ENCODE measurements around the gene DLGAP1.
"Not testable (repeated sequence)": the region's sequence is repeated elsewhere in the genome, so short reads cannot be mapped to it uniquely, and the experiment has no call there.

The DLGAP1 gene

GRCh38 chr18:3712491-3712890 lies 742.6 kb downstream of the DLGAP1 start:
- TF ChIP-seq GATA1 (IDR thresholded peaks at IDR 0.05; ENCODE audit: low read depth, low read length) (no peak), POLR2A (IDR thresholded peaks at IDR 0.05; ENCODE audit: low read length) (no peak)
- no peak for DNase-seq

GRCh38 chr18:3710712-3711301 lies 744.3 kb downstream of the DLGAP1 start:
- TF ChIP-seq GATA1 (IDR thresholded peaks at IDR 0.05; ENCODE audit: low read depth, low read length) (no peak), POLR2A (IDR thresholded peaks at IDR 0.05; ENCODE audit: low read length) (no peak)
- DNase-seq = peak; percentile 60 to 79

GRCh38 chr18:3709205-3709604 lies 745.9 kb downstream of the DLGAP1 start:
- no peak for TF ChIP-seq GATA1 (IDR thresholded peaks at IDR 0.05; ENCODE audit: low read depth, low read length)
- no peak for TF ChIP-seq POLR2A (IDR thresholded peaks at IDR 0.05; ENCODE audit: low read length)
- DNase-seq = peak; percentile 50 to 57

- peak; percentile 97 to 98 for DNase-seq
- TF ChIP-seq POLR2A (IDR thresholded peaks at IDR 0.05; ENCODE audit: low read length) = peak; percentile 40
- no peak for TF ChIP-seq GATA1 (IDR thresholded peaks at IDR 0.05; ENCODE audit: low read depth, low read length)
Measured at GRCh38 chr18:3706279-3707097, 748.6 kb downstream of the DLGAP1 start.

- TF ChIP-seq GATA1 (IDR thresholded peaks at IDR 0.05; ENCODE audit: low read depth, low read length) (no peak), POLR2A (IDR thresholded peaks at IDR 0.05; ENCODE audit: low read length) (no peak)
- DNase-seq = no peak
Measured at GRCh38 chr18:3704556-3705344, 750.4 kb downstream of the DLGAP1 start.

- peak; percentile 75 to 89 for DNase-seq
- TF ChIP-seq GATA1 (IDR thresholded peaks at IDR 0.05; ENCODE audit: low read depth, low read length) (no peak), POLR2A (IDR thresholded peaks at IDR 0.05; ENCODE audit: low read length) (no peak)
Measured at GRCh38 chr18:3703732-3704176, 751.4 kb downstream of the DLGAP1 start.

DNA sequence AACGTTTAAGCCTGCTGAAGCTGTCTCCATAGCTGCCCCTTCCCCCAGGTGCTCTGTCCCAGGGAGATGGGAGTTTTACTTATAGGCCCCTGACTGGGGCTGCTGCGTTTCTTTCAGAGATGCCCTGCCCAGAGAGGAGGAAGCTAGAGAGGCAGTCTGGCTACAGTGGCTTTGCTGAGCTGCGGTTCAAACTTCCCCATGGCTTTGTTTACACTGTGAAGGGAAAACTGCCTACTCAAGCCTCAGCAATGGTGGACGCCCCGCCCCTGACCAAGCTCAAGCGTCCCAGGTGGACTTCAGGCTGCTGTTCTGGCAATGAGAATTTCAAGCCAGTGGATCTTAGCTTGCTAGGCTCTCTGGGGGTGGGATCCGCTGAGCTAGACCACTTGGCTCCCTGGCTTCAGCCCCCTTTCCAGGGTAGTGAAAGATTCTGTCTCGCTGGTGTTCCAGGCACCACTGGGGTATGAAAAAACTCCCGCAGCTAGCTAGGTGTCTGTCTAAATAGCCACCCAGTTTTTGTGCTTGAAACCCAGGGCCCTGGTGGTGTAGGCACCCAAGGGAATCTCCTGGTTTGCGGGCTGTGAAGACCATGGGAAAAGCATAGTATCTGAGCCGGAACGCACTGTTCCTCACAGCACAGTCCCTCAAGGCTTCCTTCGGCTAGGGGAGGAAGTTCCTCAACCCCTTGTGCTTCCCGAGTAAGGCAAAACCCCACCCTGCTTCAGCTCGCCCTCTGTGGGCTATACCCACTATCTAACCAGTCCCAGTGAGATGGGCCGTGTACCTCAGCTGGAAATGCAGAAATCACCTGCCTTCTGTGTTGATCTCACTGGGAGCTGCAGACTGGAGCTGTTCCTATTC lies 755.2 kb downstream of the DLGAP1 start:
- peak in 1 of 2 experiments; percentile 44 for DNase-seq

DNA sequence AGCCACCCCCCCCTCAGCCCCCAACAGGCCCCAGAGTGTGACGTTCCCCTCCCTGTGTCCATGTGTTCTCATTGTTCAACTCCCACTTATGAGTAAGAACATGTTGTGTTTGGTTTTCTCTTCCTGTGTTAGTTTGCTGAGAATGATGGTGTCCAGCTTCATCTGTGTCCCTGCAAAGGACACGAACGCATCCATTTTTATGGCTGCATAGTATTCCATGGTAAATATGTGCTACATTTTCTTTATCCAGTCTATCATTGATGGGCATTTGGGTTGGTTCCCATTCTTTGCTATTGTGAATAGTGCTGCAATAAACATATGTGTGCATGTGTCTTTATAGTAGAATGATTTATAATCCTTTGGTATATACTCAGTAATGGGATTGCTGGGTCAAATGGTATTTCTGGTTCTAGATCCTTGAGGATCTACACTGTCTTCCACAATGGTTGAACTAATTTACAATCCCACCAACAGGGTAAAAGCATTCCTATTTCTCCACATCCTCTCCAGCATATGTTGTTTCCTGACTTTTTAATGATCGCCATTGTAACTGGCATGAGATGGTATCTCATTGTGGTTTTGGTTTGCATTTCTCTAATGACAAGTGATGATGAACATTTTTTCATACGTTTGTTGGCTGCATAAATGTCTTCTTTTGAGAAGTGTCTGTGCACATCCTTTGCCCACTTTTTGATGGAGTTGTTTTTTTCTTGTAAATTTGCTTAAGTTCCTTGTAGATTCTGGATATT lies 760.9 kb downstream of the DLGAP1 start:
- DNase-seq = not testable (repeated sequence)

DNA sequence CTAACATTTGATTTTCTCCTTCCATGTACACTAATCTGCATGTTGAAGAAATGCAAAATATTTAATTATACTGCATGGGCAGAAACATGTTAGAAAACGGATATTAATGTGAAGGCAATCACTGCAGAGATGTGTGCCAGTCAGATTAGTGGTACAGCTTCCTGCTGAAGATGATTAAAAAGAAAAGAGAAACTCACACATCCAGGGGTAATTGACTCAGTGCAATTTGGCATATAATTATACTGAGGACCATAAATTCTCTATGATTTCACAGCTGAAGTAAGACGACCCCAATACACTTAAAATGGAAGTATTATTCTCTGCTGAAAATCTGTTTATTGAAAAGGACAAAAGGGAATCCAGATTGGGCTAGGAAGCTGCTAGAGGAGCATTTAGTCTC lies 761.7 kb downstream of the DLGAP1 start:
- TF ChIP-seq POLR2A (IDR thresholded peaks at IDR 0.05; ENCODE audit: low read length) (no peak), GATA1 (IDR thresholded peaks at IDR 0.05; ENCODE audit: low read depth, low read length) (no peak)
- no peak for DNase-seq

GRCh38 chr18:3692691-3693090 lies 762.4 kb downstream of the DLGAP1 start:
- no peak for DNase-seq

GRCh38 chr18:3692113-3692621 lies 762.9 kb downstream of the DLGAP1 start:
- TF ChIP-seq POLR2A (IDR thresholded peaks at IDR 0.05; ENCODE audit: low read length) = no peak
- no peak for TF ChIP-seq GATA1 (IDR thresholded peaks at IDR 0.05; ENCODE audit: low read depth, low read length)
- no peak for DNase-seq

More at GRCh38 chr18:3692691-3693090, 762.4 kb downstream of the DLGAP1 start:
- no peak for TF ChIP-seq POLR2A (IDR thresholded peaks at IDR 0.05; ENCODE audit: low read length)
- TF ChIP-seq GATA1 (IDR thresholded peaks at IDR 0.05; ENCODE audit: low read depth, low read length) = no peak

DNA sequence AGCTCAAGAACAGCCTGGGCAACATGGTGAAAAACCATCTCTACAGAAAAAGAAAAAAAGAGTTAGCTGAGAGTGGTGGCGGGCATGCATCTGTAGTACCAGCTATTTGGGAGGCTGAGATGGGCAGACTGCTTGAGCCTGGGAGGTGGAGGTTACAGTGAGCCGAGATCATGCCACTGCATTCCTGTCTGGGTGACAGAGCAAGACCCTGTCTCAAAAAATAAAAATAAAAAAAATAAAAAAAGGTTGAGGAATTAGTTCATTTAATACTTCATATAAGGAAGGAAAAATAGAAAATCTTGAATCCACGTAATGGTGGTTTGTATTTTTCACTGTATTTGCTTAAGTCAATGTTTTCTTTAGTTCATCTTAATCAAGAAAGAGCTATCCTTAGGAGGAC lies 763.4 kb downstream of the DLGAP1 start:
- TF ChIP-seq GATA1 (IDR thresholded peaks at IDR 0.05; ENCODE audit: low read depth, low read length) (no peak), POLR2A (IDR thresholded peaks at IDR 0.05; ENCODE audit: low read length) (no peak)
- DNase-seq = no peak

DNA sequence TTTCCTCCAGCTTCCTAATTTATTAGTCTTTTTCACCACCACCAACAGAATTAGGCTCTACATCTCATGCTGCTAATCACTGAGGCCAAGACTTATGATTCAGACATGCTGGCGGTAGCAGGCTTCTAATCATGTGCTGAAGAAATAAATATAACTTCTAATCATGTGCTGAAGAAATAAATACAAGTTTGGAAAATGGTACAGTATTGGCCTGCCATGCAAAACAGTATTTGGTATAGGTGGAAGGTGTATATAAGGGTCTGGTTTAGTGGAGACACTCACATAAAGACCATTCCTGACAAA lies 764.4 kb downstream of the DLGAP1 start:
- DNase-seq = no peak
- no peak for TF ChIP-seq GATA1 (IDR thresholded peaks at IDR 0.05; ENCODE audit: low read depth, low read length)
- no peak for TF ChIP-seq POLR2A (IDR thresholded peaks at IDR 0.05; ENCODE audit: low read length)

Measured in erythroblast (primary cell).